ENCODE data around the gene DENND1B. TPM values are rescaled to one million over a fixed set of nuclear protein-coding genes. Genes with fewer than 3 reads are reported as not detected.
A peak's percentile ranks its signal among the peaks of the same experiment; 100 is the strongest.

The DENND1B gene
- polyA plus RNA-seq, 1 of the 3 experiments (the other 2 are of a cell fraction): 1.4 TPM

DNA sequence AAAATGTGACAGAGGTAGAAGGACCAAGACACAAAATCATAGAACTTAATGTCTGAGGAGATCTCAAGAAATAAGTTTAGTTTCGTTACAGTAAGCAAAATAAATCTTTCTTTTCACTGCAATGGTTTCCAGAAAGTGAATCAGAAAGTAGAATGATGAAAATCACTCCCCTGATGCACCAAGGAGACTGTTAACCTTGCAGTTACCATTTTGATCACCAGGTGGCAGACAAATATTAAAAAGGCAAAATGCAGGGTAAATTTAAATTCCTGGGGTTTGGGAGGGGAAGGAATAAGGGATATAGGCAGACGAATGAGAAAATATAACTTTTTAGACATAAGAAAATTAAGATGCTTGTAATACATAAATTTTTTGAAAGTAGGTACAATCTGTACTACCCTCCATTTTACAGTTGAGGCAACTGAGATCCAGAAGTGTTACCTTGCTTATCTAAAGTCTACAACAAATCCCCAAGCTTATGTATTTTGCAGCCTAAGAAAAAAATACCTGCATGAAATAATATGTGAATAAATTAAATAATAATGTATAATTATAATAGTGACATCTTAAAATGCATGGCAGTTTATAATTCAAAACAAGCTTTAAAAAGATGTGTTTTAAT lies 254.1 kb downstream of the DENND1B start:
- H3K9me2 ChIP-seq: no peaks in the 10 kb centered on the region
- no peak overlapping the region for H2AFZ ChIP-seq (ENCODE audit: low read depth)
- peak; percentile 29 for DNase-seq
- H3K36me3 ChIP-seq (replicated peaks in 1 of 2; ENCODE audit: control insufficient read depth in 1 of 2, insufficient read depth in 2 of 2, low read length in 1 of 2): no peaks in the 10 kb centered on the region
- H3K4me2 ChIP-seq: no peak overlapping the region
- H3K27me3 ChIP-seq (ENCODE audit: insufficient read depth): no peaks in the 10 kb centered on the region
- no peaks in the 10 kb centered on the region for H3F3A ChIP-seq (replicated peaks; ENCODE audit: insufficient read depth)
- no peaks in the 10 kb centered on the region for H4K20me1 ChIP-seq (ENCODE audit: insufficient read depth)
- no peak overlapping the region for H3K4me3 ChIP-seq (ENCODE audit: low read depth in 2 of 2, low read length in 1 of 2)
- ChIA-PET CTCF (interaction anchor here (0.6 to 1.6 kb wide), 11 partner anchors 13 to 1165 kb away, joined by 3 to 5 read pairs (median 3); no protein-coding TSS in a partner anchor), POLR2A (no interaction called here)
- WGBS (ENCODE audit: low lambda C conversion rate): 3% methylated on average over 2 of the region's 2 CpGs
- H3K79me2 ChIP-seq (ENCODE audit: insufficient read depth): no peaks in the 10 kb centered on the region
- H3K4me1 ChIP-seq (ENCODE audit: control insufficient read depth in 1 of 2, insufficient read depth in 2 of 2, low read depth in 1 of 2, low read length in 1 of 2): no peaks in the 10 kb centered on the region; a peak in 1 of 4 replicates
- H3K9ac ChIP-seq: no peak overlapping the region
- H3K27ac ChIP-seq (ENCODE audit: low read depth in 2 of 2, low read length in 1 of 2): no peak overlapping the region
- H3K9me3 ChIP-seq: no peaks in the 10 kb centered on the region
- TF ChIP-seq, protein P1, sequence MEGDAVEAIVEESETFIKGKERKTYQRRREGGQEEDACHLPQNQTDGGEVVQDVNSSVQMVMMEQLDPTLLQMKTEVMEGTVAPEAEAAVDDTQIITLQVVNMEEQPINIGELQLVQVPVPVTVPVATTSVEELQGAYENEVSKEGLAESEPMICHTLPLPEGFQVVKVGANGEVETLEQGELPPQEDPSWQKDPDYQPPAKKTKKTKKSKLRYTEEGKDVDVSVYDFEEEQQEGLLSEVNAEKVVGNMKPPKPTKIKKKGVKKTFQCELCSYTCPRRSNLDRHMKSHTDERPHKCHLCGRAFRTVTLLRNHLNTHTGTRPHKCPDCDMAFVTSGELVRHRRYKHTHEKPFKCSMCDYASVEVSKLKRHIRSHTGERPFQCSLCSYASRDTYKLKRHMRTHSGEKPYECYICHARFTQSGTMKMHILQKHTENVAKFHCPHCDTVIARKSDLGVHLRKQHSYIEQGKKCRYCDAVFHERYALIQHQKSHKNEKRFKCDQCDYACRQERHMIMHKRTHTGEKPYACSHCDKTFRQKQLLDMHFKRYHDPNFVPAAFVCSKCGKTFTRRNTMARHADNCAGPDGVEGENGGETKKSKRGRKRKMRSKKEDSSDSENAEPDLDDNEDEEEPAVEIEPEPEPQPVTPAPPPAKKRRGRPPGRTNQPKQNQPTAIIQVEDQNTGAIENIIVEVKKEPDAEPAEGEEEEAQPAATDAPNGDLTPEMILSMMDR (IDR thresholded peaks at IDR 0.05): peak; percentile 79
- TF ChIP-seq RAD21 (IDR thresholded peaks at IDR 0.05; ENCODE audit: low read length) (peak; percentile 58), SMC3 (IDR thresholded peaks at IDR 0.05; ENCODE audit: low read depth, low read length) (peak; percentile 45), FOXJ3 (CRISPR knock-in tag; IDR thresholded peaks at IDR 0.05) (no peak), IRF3 (IDR thresholded peaks at IDR 0.05; ENCODE audit: low read depth, low read length) (no peak), TEAD4 (IDR thresholded peaks at IDR 0.05; ENCODE audit: borderline replicate concordance, insufficient read depth) (no peak)

GRCh38 chr1:197519741-197520334 lies 255.4 kb downstream of the DENND1B start:
- POLR2A ChIA-PET: no interaction called here
- CTCF ChIA-PET: interaction anchor here (0.7 to 1.9 kb wide), 19 partner anchors 12 to 1166 kb away, joined by 3 to 10 read pairs (median 3); no protein-coding TSS in a partner anchor
- 100% methylated on average over 1 of the region's 1 CpG for WGBS (ENCODE audit: low lambda C conversion rate)

More at GRCh38 chr1:197519741-197520334, 255.4 kb downstream of the DENND1B start:
- Histone ChIP-seq H3K9ac (no peak overlapping the region), H3K4me2 (no peak overlapping the region), H3K79me2 (ENCODE audit: insufficient read depth) (no peaks in the 10 kb centered on the region), H3K36me3 (replicated peaks in 1 of 2; ENCODE audit: control insufficient read depth in 1 of 2, insufficient read depth in 2 of 2, low read length in 1 of 2) (no peaks in the 10 kb centered on the region), H3K4me1 (ENCODE audit: control insufficient read depth in 1 of 2, insufficient read depth in 2 of 2, low read depth in 1 of 2, low read length in 1 of 2) (no peaks in the 10 kb centered on the region; a peak in 1 of 4 replicates), H3K9me3 (no peaks in the 10 kb centered on the region), H3K4me3 (ENCODE audit: low read depth in 2 of 2, low read length in 1 of 2) (no peak overlapping the region), H3F3A (replicated peaks; ENCODE audit: insufficient read depth) (no peaks in the 10 kb centered on the region), H4K20me1 (ENCODE audit: insufficient read depth) (no peaks in the 10 kb centered on the region), H3K27me3 (ENCODE audit: insufficient read depth) (no peaks in the 10 kb centered on the region), H3K27ac (ENCODE audit: low read depth in 2 of 2, low read length in 1 of 2) (no peak overlapping the region), H2AFZ (ENCODE audit: low read depth) (no peak overlapping the region), H3K9me2 (no peaks in the 10 kb centered on the region)
- no peak for DNase-seq
- TF ChIP-seq, protein P2, sequence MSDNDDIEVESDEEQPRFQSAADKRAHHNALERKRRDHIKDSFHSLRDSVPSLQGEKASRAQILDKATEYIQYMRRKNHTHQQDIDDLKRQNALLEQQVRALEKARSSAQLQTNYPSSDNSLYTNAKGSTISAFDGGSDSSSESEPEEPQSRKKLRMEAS (IDR thresholded peaks at IDR 0.05; ENCODE audit: low read depth): no peak
- TF ChIP-seq USF1 (IDR thresholded peaks at IDR 0.05; ENCODE audit: borderline replicate concordance, low read depth) (no peak), RCOR1 (IDR thresholded peaks at IDR 0.05; ENCODE audit: low read length) (no peak), CHD2 (IDR thresholded peaks at IDR 0.05; ENCODE audit: low read length, partially characterized antibody) (no peak), RAD21 (IDR thresholded peaks at IDR 0.05; ENCODE audit: low read length) (peak; percentile 32), SMC3 (IDR thresholded peaks at IDR 0.05; ENCODE audit: low read depth, low read length) (0 out of 2 replicates have a peak, but pooled peaks have one; percentile 7), USF2 (IDR thresholded peaks at IDR 0.05; ENCODE audit: borderline replicate concordance, low read depth, low read length) (no peak), TAF1 (IDR thresholded peaks at IDR 0.05; ENCODE audit: borderline replicate concordance, low read depth, low read length) (no peak), MXI1 (IDR thresholded peaks at IDR 0.05; ENCODE audit: low read depth, low read length) (no peak), POLR2AphosphoS5 (IDR thresholded peaks at IDR 0.05; ENCODE audit: low read depth, low read length) (no peak), NFIC (IDR thresholded peaks at IDR 0.05; ENCODE audit: borderline replicate concordance) (no peak), YY1 (IDR thresholded peaks at IDR 0.05; ENCODE audit: low read depth) (no peak), MEF2A (IDR thresholded peaks at IDR 0.05; ENCODE audit: borderline replicate concordance, low read depth) (no peak)
- TF ChIP-seq, protein P1 (IDR thresholded peaks at IDR 0.05): peak; percentile 64
